ENCODE data around the gene KIAA0586. TPM values are rescaled to one million over a fixed set of nuclear protein-coding genes. Genes with fewer than 3 reads are reported as not detected.

KIAA0586 gene
- total and polyA plus RNA-seq, 2 of the 4 experiments (the other 2 are of a cell fraction), result 9.4 to 36.7 TPM

- H3K14ac ChIP-seq (replicated peaks; ENCODE audit: low read depth, low read length), result no peak overlapping the region
- no peak overlapping the region for H3K4me3 ChIP-seq (ENCODE audit: insufficient read depth, low read depth, low read length)
- ChIA-PET CTCF (interaction anchor here (0.6 to 1.0 kb wide), 4 partner anchors 24 to 118 kb away, joined by 3 to 5 read pairs (median 3); no protein-coding TSS in a partner anchor), POLR2A (ENCODE audit: unreplicated experiment) (interaction anchor here (0.5 kb wide), 1 partner anchor 39 kb away, joined by 21 read pairs; no protein-coding TSS in a partner anchor)
- no peak for TF ChIP-seq NFE2L2 (IDR thresholded peaks at IDR 0.05; ENCODE audit: low read depth, low read length)
- no peak for TF ChIP-seq MAZ (IDR thresholded peaks at IDR 0.05; ENCODE audit: borderline replicate concordance, low read depth, low read length)
- peak; percentile 82 for ATAC-seq (ENCODE audit: low read depth)
- peak overlapping the region; percentile 80; the same call in 1 of the 2 replicates for H3K18ac ChIP-seq (ENCODE audit: low read depth, low read length)
- DNase-seq, result peak; percentile 22
- H4K5ac ChIP-seq (ENCODE audit: low read depth, low read length), result 0 out of 2 replicates have a peak overlapping the region, but pooled peaks have one; percentile 16
- H3K36me3 ChIP-seq (ENCODE audit: control insufficient read depth, insufficient read depth, low read length), result no peaks in the 10 kb centered on the region
- no peak overlapping the region for H3K56ac ChIP-seq (ENCODE audit: extremely low read depth, insufficient read depth, low read length)
- H3K79me1 ChIP-seq (ENCODE audit: low read depth in 1 of 2, low read length in 2 of 2), result no peaks in the 10 kb centered on the region
- H3K9me1 ChIP-seq (ENCODE audit: insufficient read depth, low read length), result no peaks in the 10 kb centered on the region; the same call in 1 of the 2 replicates
- no peak overlapping the region for H2AK5ac ChIP-seq (ENCODE audit: low read depth, low read length)
- H2AK9ac ChIP-seq (replicated peaks; ENCODE audit: low read depth, low read length, poor library complexity), result no peak overlapping the region
- H3K27ac ChIP-seq (ENCODE audit: insufficient read depth, low read length), result no peak overlapping the region; the same call in 1 of the 2 replicates
- peak overlapping the region; percentile 67 for H3K4me2 ChIP-seq (ENCODE audit: low read depth, low read length)
- WGBS, 2 experiments (ENCODE audit: extremely low coverage in 2 of 2, insufficient read length in 1 of 2), result 40% methylated on average over 1 of the region's 4 CpGs; no CpG with 5 or more reads in 1 of the 2 experiments
- H4K91ac ChIP-seq (ENCODE audit: insufficient read depth, low read depth, low read length), result no peak overlapping the region
- dilution Hi-C loops (cut with HindIII; ENCODE audit: low sequenced_read_pairs, unreplicated experiment), result no loop called here
- in situ Hi-C loops (cut with MboI; ENCODE audit: low sequenced_read_pairs), result no loop called here
- no peak overlapping the region for H2BK15ac ChIP-seq (ENCODE audit: low read depth, low read length)
- no peaks in the 10 kb centered on the region for H3K9me3 ChIP-seq (ENCODE audit: control insufficient read depth, insufficient read depth, low read length)
- no peak overlapping the region for H2BK5ac ChIP-seq (ENCODE audit: low read depth, low read length, poor library complexity, severe bottlenecking)
- H2BK20ac ChIP-seq (ENCODE audit: low read depth, low read length), result no peak overlapping the region
- H3K23ac ChIP-seq (ENCODE audit: low read depth, low read length), result no peak overlapping the region
- no peak overlapping the region for H3K4ac ChIP-seq (ENCODE audit: low read depth, low read length)
- H4K20me1 ChIP-seq (ENCODE audit: insufficient read depth, low read length), result no peaks in the 10 kb centered on the region
- H2BK120ac ChIP-seq (ENCODE audit: low read depth, low read length), result no peak overlapping the region
- intact Hi-C loops (cut with micrococcal nuclease), result no loop called here
- H2AFZ ChIP-seq (replicated peaks; ENCODE audit: low read length, poor library complexity), result no peak overlapping the region
- no peak overlapping the region for H4K8ac ChIP-seq (ENCODE audit: low read depth in 2 of 2, low read length in 2 of 2)
- no peaks in the 10 kb centered on the region for H3K27me3 ChIP-seq (ENCODE audit: control insufficient read depth, insufficient read depth, low read length)
- H3K9ac ChIP-seq (ENCODE audit: low read depth, low read length), result no peak overlapping the region
- BruUV-seq (replicated peaks), result no TSS peak
- H3K4me1 ChIP-seq (ENCODE audit: control insufficient read depth, insufficient read depth, low read length), result peaks cover 7% of the 10 kb centered on the region
Observed at GRCh38 chr14:58598028-58598803, 170.7 kb downstream of the KIAA0586 start.

Data from IMR-90 (cell line).